Stimulated activated CD4-positive, alpha-beta T cell treated with anti-CD3 and anti-CD28 coated beads, TNF-alpha, amount 100 ng/mL, for 48 hours (primary cell): ENCODE measurements around the gene USP36.
"Not testable (repeated sequence)": the region's sequence is repeated elsewhere in the genome, so short reads cannot be mapped to it uniquely, and the experiment has no call there.

Source experiments
- DNase-seq, 3 donors: peaks; one replicate each; pipeline ENCODE4 v3.0.0-alpha.2; 2020; ENCODE audit warnings: low read depth in 3 of 3

Gene USP36

DNA sequence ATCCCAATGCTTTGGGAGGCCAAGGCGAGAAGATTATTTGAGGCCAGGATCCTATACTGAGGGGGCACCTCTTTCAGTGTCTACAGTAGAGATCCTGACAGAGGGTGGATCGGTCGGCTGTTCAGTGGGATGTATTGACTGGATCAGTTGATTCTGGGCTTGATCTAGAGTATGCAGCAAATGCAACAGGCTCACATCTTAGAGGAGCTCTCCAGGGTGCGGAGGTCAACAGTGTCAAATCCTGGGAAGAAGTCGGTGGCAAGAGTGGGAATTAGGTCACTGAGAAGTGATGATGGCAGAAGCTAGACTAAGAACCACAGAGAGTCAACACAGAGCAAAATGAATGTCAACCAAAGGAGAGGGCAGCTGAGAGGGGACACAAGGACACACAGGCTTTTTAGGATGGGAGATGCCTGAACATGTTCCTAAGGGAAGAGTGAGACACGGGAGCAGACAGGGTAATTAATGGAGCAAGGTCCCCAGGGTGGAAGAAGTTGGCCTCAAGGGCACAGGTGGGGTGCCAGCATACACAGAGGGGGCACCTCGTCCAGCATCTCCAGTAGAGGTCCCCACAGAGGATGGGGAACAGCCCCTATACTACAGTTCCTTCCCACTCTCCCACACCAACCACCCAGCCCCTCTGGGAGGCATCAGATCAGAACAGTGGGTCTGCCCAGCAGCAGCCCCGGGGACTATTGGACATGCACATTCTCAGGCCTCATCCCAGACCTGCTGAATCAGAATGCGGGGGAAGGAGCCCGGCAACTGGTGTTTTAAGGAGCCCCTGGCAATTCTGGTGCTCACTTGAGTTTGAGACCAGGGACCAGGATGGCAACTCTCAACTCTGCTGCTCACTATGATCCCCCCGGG is 48.5 kb downstream of the USP36 start:
- DNase-seq, result no peak

DNA sequence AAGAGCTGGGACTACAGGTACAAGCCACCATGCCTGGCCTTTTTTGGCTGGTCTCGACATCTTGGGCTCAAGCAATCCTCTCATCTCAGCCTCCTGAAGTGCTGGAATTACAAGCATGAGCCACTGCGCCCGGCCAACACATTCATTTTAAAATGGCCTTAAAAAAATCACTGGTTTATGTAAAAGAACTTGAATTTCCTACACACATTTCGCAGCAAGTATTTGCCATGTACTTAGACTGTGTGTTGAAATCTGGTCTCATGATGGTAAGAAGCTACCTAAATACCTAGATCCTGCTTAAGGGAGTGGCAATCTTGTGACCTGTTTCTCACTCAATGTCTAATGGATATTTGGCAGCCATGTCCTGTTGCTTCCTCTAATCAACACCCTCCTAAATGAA is 50.1 kb downstream of the USP36 start:
- DNase-seq, result no peak

DNA sequence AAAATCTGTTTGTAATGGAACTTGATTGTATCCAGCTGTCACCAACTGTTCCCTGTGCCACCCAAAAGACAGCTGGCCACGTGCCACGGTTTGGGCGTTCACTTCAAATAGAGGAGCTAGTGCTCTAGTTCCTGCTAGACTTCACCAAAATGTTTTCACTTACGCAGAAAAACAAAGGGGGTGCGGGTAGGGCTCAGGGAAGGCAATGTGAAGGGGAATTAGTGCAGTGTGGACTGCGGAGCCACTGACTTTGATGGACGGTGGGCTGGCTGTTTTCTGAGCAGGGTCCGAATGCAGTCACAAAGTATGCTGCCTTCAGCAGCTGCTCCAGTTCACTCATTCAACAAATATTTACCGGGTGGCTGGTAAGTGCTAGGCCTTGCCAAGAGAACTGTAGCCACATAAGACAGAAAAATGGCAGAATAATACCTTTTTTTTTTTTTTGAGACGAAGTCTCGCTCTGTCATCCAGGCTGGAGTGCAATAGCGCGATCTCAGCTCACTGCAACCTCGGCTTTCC is 50.9 kb downstream of the USP36 start:
- no peak for DNase-seq

DNA sequence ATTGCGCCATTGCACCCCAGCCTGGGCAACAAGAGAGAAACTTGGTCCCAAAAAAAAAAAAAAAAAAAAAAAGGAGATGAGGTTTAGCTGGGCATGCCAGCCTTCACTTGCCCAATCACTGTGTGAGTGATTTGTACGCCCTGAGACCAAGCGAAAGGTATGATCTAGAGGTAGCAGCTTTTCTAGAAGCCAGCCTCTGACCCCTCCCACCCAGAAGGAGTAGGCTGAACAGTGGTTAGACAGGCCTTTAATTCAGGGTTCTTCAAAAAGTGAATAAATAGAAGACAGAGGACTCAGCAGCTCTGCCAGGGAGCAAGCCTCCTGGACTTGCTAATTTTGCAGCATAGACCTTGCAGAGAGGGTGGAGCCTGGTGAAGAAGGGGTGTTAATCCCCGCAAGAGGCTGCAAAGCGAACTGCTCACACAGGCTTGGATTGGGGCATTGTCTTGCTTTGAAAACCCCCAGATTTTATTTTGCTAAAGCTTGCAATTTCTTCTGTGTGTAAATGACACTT is 51.4 kb downstream of the USP36 start:
- DNase-seq, result no peak

DNA sequence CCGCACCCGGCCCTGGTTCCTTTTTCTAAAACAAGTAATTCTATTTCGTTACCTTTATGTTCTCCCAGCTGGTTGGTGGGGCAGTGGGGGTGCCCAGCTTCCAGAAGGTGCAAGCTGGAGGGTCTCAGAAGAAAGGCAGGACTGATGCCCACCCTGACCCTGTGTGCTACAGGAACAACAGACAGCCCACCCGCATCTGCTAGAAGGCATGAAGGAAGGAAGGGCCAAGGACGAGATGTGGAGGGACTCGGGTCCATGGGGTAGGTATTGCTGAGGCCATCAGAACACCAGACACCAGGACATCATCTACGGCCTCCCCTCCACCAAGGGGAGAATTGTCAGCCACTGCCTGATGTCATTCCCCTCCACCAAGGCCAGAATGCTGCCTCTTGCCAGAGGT is 52.2 kb downstream of the USP36 start:
- DNase-seq, result no peak

DNA sequence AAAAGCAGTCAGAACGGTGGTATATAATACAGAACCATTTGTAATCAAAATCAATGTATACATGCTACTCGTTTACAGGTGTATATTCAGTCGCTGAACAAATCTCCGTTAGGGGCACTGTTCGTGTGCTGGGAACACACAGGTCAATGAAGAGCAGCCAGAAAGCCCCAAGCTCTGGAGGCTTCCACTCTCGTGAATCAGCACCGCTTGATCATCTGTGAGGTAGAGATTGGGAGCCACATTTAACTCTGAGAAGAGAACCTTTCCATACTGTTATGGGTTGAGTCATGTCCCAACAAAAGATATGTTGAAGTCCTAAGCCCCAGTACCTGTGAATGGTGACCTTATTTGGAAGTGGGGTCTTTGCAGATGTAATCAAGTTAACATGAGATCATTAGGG is 53.2 kb downstream of the USP36 start:
- no peak for DNase-seq

DNA sequence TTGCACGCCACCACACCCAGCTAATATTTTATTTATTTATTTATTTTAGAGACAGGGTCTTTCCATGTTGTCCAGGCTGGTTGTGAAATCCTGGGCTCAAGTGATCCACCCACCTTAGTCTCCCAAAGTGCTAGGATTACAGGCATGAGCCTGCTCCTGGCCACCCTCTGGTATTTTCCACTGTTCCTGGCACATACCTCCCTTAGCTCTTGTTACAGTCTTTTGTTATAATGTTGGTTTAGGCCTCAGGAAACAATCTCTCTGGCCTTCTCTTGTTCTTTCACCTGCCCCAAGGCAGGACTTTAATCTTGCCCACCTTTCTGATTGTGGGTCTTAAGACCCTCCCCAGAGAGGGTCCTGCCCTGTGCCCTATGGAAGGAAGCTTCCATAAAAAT is 55.0 kb downstream of the USP36 start:
- DNase-seq, result no peak

DNA sequence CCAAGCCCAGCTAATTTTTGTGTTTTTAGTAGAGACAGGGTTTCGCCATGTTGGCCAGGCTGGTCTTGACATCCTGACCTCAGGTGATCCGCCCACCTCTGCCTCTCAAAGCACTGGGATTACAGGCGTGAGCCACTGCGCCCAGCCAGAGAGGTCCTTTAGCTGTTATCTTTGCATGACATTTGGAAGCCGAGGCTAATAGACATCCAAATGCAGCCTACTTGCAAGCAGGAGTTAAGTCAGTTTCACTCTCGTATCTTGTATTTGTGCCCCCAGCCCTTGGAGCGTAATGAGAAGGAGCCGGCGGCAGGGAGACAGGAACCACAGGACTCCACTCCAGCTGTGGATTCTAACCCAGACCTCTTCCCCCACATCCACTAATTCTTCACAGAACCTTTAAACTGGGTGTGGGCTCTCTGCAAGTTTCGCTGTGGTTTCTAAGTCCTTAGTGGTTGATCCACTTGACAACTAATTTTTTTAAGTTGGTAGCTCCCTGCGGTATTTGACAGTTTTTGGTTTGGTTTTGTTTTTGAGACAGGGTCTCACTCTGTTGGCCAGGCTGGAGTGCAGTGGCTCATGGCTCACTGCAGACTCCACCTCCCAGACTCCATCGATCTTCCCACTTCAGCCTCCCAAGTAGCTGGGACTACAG is 55.5 kb downstream of the USP36 start:
- DNase-seq, result no peak

DNA sequence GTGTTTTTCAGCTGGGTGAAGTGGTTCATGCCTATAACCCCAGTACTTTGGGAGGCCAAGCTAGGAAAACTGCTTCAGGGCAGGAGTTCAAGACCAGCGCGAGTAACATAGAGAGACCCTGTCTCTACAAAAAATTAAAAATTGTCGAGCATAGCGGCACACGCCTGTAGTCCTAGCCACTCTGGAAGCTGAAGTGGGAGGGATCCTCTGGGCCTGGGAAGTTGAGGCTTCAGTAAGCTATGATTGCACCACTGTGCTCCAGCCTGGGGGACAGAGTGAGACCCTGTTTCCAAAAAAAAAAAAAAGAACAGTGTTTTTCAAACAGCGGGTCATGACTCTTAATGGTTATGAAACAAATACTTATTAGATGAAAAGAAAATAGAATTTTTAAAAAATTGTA is 56.3 kb downstream of the USP36 start:
- no peak for DNase-seq

DNA sequence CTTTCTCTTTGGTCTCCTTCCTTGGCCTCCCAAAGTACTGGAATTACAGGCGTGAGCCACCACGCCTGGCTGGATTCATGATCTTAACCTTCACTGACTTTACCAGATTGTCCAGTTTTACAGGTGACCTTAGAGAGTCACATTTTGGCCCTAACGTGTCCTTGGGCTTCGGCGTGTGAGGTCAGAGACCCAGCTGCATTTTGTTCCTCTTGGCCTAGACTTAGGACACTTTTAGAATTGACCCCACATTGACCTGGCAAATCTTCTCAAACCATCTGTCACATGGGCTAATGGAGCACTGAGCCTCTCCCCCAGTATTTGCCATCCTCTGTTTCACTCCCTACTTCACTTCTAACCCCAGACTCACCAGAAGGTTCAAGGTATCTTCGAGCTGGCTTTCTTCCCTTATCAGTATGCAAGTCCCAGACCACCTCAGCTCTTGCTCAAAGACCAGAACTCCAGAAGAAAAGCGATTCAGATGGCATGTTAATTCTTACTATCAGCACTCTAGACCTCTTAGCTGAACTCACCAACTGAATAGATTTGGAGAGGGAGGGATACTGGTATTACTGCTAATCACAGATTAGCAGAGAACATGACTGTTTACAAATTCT is 56.8 kb downstream of the USP36 start:
- DNase-seq, result no peak

DNA sequence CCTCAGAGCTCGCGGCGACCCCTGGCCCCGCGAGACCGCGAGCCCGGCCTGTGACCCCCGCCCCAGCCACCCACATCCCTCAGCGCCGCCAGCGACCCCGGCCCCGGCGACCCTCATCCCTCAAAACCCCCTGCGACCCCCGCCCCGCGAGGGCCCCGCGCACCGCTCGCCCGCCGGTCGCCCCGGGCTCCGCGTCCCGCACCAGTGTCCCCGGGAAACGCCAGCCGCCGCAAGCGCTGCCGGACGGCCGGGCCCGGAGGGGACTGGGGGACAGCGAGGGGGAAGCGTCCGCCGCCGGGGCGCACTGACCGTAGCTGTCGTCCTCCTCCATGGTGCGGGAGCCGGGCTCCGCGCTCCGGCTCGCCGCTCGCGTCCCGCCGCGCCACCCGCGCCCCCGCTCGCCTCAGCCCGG is 58.7 kb downstream of the USP36 start, which contains the start of gene CYTH1:
CYTH1 (minus strand) TSS at position 381 of the 412 bp plus-strand sequence; CDS start at position 331, 50 bp downstream.
- no peak for DNase-seq

DNA sequence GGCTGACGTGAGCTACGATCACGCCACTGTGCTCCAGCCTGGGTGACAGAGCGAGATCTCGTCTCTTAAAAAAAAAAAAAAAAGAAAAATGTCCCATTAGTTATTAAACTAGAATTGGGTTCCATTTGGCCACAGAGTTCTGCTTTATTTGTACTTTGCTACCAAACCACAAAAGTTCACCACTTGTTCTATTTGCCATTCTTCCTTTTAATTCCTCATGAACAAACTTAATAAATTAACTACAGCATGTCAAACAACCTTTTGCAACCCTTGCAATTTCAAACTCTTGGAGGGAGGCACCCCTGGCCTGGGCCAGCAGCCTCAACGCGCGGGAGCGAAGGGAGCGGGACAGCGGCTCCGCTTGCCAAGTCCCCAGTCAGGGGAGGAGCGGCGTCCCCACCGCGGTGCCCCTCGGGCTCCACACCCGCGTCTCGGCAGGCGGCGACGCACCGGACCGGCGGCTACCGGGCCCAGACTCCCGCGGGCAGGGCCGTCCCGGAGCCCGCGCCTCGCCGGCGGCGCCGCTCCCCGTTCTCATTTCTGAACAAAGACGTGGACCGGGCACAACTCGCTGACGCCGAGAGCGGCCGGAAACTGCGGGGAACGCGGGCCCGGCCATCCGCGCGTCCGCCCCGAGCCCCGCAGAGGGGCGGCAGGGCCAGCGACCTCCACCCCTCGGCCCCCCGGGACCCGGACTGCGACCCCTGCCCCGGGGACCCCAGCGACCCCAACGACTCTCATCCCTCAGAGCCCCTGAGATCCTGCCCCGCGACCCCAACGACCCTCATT is 59.3 kb downstream of the USP36 start:
- DNase-seq, result no peak

DNA sequence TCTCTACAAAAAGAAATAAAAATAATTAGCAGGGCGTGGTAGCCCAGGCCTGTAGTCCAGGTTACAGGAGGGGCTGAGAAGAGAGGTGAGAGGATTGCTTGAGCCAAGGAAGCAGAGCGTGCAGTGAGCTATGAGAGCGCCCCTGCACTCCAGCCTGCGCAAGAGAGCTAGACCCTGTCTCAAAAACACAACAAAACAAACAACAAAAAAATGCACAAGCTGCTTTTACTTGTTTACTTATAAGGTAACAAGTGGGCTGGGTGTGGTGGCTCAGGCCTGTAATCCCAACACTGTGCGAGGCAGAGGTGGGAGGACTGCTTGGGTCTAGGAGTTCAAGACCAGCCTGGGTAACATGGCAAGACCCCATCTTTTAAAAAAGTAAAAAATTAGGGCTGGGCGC is 60.3 kb downstream of the USP36 start:
- no peak for DNase-seq

DNA sequence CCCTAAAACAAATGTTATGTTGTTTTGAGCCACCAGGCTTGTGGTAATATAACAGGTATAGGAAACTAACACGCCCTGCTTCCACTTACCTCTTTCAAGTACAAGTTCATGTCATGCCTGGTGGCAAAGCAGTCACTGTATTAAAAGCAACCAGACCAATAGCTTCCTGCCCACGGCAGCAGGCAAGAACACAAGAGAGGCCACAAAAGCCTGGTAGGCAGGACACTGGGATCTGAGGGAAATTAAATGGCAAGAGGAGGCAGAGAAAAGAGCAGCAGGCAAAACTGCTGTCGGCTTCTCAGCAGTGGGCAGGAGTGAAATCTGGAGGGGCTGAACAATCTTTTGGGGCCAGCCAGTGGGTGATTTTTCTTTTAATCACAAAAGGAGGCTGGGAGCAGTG is 60.8 kb downstream of the USP36 start:
- DNase-seq, result no peak

DNA sequence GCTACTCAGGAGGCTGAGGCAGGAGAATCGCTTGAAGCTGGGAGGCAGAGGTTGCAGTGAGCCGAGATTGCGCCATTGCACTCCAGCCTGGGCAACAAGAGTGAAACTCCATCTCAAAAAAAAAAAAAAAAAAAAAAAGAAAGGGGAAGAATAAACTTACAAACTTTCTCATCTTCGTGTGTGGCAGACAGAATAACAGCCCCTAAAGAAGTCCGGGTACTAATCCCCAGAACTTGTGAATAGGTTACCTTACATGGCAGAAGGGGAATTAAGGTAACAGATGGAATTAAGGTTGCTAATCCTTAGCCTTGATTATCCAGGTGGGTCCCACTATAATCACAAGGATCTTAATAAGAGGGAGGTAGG is 61.3 kb downstream of the USP36 start:
- DNase-seq, result not testable (repeated sequence)

DNA sequence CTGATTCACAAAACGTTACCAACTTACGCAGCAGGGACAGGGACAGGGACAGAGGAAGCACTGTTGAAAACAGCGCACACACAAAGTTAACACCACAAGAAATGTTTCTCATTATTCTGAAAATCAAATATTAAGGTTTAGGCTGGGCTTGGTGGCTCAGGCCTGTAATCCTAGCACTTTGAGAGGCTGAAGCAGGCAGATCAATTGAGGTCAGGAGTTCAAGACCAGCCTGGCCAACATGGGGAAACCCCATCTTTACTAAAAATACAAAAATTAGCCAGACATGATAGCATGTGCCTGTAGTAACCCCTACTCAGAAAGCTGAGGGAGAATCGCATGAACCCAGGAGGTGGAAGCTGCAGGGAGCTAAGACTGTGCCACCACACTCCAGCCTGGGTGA is 62.7 kb downstream of the USP36 start:
- no peak for DNase-seq

DNA sequence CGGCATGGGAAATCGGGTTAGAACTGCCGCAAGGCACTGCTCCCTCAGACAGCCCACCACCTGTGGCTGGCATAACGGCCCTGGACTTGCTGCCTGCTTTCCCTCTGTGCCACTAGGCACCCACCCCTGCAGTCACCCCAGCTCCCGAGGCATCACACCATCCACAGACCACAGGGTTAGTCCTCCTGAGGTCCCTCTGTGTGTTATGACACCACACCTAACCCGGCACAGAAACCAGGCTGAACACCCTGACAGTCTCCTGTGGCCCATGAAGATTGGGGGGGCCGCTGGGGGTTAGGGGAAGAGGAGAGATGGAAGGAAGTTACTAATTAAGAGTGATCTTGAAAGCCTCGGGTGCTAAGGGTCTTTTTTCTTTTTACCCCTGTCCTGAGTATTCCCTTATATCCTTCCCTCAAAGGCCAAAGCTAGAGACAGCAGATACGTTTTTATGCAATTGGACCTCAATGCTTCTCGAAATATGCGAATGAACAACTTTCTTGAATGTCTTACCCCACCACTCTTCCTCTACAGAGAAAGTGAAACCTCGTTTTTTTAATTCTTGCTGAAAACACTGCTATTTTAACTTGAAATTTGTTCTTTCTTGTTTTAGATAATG is 65.5 kb downstream of the USP36 start:
- DNase-seq, result peak; percentile 51 to 67 (median 66)

DNA sequence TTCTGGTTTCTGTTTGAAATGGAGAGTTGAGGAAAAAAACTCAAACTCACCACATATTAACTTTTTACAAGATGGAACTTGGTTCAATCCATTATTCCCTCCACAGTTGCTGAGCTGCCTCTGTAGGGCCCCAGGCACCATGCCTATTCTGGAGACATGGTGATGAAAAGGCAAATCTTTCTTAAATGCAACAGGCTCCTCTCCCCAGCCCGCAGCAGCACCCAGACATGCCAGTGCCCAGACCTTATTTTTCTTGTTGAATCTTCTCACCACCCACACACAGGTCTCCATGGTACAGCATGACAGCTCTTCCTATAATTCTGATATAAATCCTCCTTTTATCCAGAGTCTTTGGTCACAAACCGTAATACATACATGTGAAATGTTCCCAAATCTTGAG is 66.2 kb downstream of the USP36 start:
- no peak for DNase-seq

DNA sequence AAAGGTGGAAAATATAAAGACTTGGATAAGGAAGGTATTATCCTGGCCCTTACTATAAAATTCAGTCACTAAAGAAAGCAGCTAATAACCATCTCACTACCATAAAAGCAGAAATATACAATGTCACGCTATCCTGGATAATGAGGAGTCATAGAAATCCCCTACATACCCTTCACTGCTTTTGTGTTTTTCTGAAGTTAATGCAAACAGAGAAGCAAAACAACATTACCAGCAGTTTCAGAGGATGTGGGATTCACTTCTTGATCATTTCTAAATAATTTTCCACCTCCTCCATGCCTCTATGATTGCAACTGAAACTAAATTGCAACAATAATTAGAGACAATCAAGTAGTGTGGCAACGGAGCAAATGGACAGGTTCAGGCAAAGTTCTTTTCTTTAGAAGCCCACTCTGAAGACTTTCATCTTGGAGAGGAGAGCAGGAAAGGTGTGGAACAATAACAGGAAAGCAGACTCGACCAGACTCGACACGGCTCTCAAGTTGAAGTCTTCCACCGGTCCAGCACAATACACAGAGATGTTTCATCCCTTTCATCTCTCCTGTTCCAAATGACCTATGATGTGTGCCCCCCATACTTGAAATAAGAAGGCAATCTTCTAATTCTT is 68.7 kb downstream of the USP36 start:
- no peak for DNase-seq

DNA sequence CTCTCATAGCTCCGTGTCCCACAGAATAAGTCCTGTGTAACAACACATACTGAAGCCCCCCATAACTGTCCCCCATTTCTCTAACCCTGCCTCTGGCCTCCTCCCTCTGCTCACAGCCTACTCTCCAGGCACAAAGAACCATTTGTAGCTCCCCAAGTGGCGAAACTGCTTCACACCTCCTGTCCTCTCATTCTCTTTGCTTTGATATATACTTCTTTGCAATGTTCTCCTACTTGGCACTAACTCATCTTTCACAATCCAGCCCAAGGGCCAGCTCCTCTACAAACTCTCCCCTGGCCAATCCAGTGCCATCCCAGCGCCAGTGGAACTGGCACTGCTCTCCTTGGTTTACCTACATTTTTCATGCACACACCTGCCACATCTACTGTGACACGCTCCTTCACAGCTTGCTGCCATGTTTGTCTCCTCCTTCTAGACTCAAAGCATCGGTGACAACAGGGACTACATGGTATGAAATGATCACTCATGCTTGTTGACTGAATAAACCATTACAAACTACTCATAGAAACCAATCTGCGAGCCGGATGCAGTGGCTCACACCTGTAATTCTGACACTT is 71.3 kb downstream of the USP36 start:
- DNase-seq, result no peak
